Neural crest cell (in vitro differentiated cells): ENCODE data around the gene CCNJL. TPM values are rescaled to one million over a fixed set of nuclear protein-coding genes. Genes with fewer than 3 reads are reported as not detected.

Source experiments
- DNase-seq: peaks from one replicate; pipeline ENCODE4 v3.0.0; 2021; ENCODE audit warnings: low read depth, mixed read lengths, low spot score
- H3K27ac Mint-ChIP-seq: one replicate; pipeline ENCODE4 v1.8.0; 2021; ENCODE audit warnings: mild to moderate bottlenecking, mixed read lengths; ENCODE audit not compliant: unreplicated experiment
- H3K27me3 Mint-ChIP-seq: 2 replicates; pipeline ENCODE4 v1.8.0; 2021; ENCODE audit warnings: low read depth, mild to moderate bottlenecking, mixed read lengths
- H3K36me3 Mint-ChIP-seq: 2 replicates; pipeline ENCODE4 v1.8.0; 2021; ENCODE audit warnings: low read depth, mild to moderate bottlenecking, mixed read lengths
- H3K4me1 Mint-ChIP-seq: 2 replicates; pipeline ENCODE4 v1.8.0; 2021; ENCODE audit warnings: mixed read lengths
- H3K4me3 Mint-ChIP-seq: one replicate; pipeline ENCODE4 v1.8.0; 2021; ENCODE audit warnings: mild to moderate bottlenecking, mixed read lengths
- H3K9me3 Mint-ChIP-seq: 2 replicates; pipeline ENCODE4 v1.8.0; 2021; ENCODE audit warnings: mixed read lengths
- total RNA-seq: library from RNA; stranded (reverse); gene quantifications from 2 replicates; pipeline ENCODE4 v1.2.1, GENCODE V29; 2021
- TF ChIP-seq, protein P1 (sequence below): fragments of 200-600 bp; sonication (generic); conservative IDR thresholded peaks from 2 replicates; pipeline ENCODE4 v1.5.0; 2021; ENCODE audit warnings: antibody characterized with exemption, mild to moderate bottlenecking

CCNJL gene
- total RNA-seq, 1 donor from 2014 or later, result 29.7 TPM

DNA sequence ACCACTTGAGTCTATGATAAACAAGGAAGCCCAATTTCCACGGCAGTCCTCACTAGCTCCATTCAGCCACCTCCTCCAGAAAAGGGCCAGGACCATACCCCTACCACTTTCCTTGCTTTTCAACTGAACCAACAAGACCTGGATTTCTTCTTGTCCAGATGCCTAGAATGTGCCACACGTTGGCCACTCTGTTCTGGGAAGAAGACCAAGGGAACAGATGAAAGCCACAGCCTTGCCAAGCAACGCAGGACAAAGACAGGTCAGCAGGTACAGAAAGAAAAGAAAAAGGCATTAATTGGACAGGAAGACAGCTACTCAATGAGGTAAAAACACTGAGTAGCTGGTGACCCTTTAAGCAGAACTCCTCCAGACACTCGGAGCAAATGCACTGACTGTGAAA, 2.2 kb downstream of the CCNJL start:
- Mint-ChIP-seq H3K36me3 (peaks cover 5% of the 10 kb centered on the region), H3K4me3 (peak overlapping the region; percentile 96), H3K27ac (no peak overlapping the region), H3K9me3 (no peaks in the 10 kb centered on the region), H3K4me1 (peaks cover 31% of the 10 kb centered on the region), H3K27me3 (no peaks in the 10 kb centered on the region)
- TF ChIP-seq, protein P1, sequence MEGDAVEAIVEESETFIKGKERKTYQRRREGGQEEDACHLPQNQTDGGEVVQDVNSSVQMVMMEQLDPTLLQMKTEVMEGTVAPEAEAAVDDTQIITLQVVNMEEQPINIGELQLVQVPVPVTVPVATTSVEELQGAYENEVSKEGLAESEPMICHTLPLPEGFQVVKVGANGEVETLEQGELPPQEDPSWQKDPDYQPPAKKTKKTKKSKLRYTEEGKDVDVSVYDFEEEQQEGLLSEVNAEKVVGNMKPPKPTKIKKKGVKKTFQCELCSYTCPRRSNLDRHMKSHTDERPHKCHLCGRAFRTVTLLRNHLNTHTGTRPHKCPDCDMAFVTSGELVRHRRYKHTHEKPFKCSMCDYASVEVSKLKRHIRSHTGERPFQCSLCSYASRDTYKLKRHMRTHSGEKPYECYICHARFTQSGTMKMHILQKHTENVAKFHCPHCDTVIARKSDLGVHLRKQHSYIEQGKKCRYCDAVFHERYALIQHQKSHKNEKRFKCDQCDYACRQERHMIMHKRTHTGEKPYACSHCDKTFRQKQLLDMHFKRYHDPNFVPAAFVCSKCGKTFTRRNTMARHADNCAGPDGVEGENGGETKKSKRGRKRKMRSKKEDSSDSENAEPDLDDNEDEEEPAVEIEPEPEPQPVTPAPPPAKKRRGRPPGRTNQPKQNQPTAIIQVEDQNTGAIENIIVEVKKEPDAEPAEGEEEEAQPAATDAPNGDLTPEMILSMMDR, result no peak
- DNase-seq, result no peak

GRCh38 chr5:160306696-160307095, 5.7 kb downstream of the CCNJL start:
- Mint-ChIP-seq H3K27me3 (no peaks in the 10 kb centered on the region), H3K9me3 (no peaks in the 10 kb centered on the region), H3K4me1 (peaks cover 24% of the 10 kb centered on the region), H3K27ac (no peak overlapping the region), H3K4me3 (no peak overlapping the region), H3K36me3 (peaks cover 7% of the 10 kb centered on the region)
- TF ChIP-seq, protein P1, result no peak
- DNase-seq, result no peak

DNA sequence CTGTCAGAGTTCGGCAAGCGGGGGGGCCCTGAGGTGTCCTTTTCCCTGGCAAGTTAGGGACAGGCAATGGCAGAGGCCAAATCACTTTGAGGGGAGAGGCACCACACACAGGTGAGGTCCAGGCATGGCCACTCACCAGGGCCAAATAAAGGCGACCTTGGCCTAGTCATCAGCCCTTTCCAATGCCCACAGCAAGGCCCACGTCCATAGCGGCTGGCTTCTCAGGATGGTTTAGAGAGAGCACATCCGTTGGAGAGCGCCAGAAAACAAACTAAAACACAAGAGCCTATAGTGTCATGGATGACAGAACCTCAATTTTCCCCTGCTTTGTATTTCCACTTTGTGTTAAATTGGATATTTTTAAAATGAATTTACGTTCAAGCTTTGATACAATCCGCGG, 7.0 kb downstream of the CCNJL start:
- TF ChIP-seq, protein P1, result no peak
- Mint-ChIP-seq H3K27me3 (no peaks in the 10 kb centered on the region), H3K36me3 (peaks cover 7% of the 10 kb centered on the region), H3K4me3 (no peak overlapping the region), H3K27ac (no peak overlapping the region), H3K4me1 (peaks cover 11% of the 10 kb centered on the region), H3K9me3 (no peaks in the 10 kb centered on the region)
- no peak for DNase-seq

GRCh38 chr5:160303690-160304089, 8.7 kb downstream of the CCNJL start:
- H3K9me3 Mint-ChIP-seq, result no peaks in the 10 kb centered on the region
- H3K27ac Mint-ChIP-seq, result no peak overlapping the region
- H3K4me1 Mint-ChIP-seq, result peaks cover 2% of the 10 kb centered on the region
- TF ChIP-seq, protein P1, result no peak
- peaks cover 6% of the 10 kb centered on the region for H3K36me3 Mint-ChIP-seq
- no peaks in the 10 kb centered on the region for H3K27me3 Mint-ChIP-seq
- no peak for DNase-seq
- H3K4me3 Mint-ChIP-seq, result no peak overlapping the region

DNA sequence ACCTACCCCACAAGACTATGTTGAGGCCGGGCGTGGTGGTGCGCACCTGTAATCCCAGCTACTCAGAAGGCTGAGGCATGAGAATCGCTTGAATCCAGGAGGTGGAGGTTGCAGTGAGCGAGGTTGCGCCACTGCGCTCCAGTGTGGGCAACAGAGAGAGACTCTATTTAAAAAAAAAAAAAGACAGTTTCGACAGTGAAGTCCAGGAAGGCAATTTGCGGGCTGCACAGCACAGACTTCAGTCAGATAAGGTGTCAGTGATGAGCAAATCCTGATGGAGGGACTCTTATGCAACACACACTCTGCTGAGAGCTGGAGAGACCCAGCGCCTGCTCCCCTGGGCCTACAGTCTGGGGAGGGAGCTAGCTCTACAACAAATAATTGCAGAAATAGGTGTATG, 14.2 kb downstream of the CCNJL start:
- no peak for DNase-seq
- Mint-ChIP-seq H3K4me1 (peaks cover 38% of the 10 kb centered on the region), H3K27me3 (no peaks in the 10 kb centered on the region), H3K27ac (no peak overlapping the region), H3K36me3 (peaks cover 7% of the 10 kb centered on the region), H3K4me3 (no peak overlapping the region), H3K9me3 (no peaks in the 10 kb centered on the region)
- TF ChIP-seq, protein P1, result no peak

DNA sequence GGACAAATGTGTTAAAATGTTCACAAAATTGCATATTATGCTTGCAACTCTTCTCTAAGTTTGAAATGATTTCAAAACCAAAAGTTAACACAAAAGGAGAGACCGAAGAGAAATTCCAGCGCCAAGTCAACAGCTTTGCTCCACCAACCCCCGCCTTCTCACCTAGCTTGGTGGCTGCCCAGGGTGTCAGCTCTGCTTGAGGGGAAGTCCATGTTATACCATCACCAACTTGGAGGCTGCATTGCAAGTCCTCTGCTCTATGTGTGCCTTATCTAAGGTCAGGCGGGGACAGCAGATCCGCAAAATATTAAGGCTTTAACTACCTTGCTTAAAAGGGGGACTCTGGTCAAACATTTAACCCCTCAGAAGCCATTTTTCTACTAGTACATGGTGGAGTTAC, 14.6 kb downstream of the CCNJL start:
- Mint-ChIP-seq H3K27me3 (no peaks in the 10 kb centered on the region), H3K9me3 (no peaks in the 10 kb centered on the region), H3K4me1 (peaks cover 38% of the 10 kb centered on the region), H3K27ac (no peak overlapping the region), H3K4me3 (no peak overlapping the region), H3K36me3 (peaks cover 5% of the 10 kb centered on the region)
- DNase-seq, result no peak
- TF ChIP-seq, protein P1, result no peak
